AG10803 (cell line): Measurements from ENCODE around the gene KDM3A.

ENCODE experiments used
- DNase-seq: peaks from one replicate; pipeline ENCODE4 v3.0.0; 2010; ENCODE audit warnings: low read depth
- H3K4me3 ChIP-seq: 2 replicates; pipeline ENCODE4 v1.5.1; 2011; ENCODE audit warnings: mild to moderate bottlenecking, low read length, control low read depth
- CTCF ChIP-seq: conservative IDR thresholded peaks from 2 replicates; pipeline ENCODE4 v1.5.1; 2011; ENCODE audit warnings: mild to moderate bottlenecking, low read length, control low read depth, inconsistent platforms

KDM3A gene

DNA sequence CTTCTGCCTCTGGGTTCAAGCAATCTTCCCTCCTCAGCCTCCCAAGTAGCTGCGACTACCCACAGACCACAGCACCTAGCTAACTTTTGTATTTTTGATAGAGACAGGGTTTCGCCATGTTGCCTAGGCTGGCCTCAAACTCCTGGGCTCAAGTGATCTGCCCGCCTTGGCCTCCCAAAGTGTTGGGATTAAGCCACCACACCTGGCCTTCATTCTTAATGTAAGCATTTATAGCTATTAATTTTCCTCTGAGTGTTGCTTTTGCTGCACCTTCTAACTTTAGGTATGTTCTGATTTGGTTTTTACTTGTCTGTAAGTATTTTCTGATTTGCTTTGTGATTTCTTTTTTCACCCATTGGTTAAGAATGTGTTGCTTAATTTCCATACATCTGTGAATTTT is 92.4 kb downstream of the KDM3A start:
- TF ChIP-seq CTCF, result no peak
- H3K4me3 ChIP-seq, result no peak overlapping the region

DNA sequence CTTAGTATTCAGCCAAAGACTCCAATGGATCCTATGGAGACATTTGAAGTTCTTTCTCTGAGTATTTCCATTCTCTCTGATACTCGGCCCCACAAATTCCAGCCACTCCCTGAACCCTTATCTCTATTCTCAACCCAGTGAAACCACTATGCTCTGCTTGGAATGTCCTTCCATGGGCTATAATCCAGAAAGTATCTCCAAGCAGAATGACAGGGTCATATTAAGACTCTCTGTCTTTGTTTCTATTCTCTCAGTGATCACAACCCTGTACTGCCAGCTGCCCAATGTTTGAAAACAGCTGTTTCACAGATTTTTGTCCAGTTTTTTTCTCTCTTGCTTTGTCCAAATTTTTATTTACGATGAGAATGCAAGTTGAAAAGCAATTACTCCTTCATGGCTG is 100.2 kb downstream of the KDM3A start:
- no peak for TF ChIP-seq CTCF
- DNase-seq, result no peak
- H3K4me3 ChIP-seq, result no peak overlapping the region

More for the DNA sequence above, 92.4 kb downstream of the KDM3A start:
- no peak for DNase-seq
